Thyroid gland (tissue), 4 donors: ENCODE measurements around the gene DYRK1A.

ENCODE experiments used
- CTCF ChIP-seq, 6 experiments: fragments of 200-600 bp in 3 of 6; fragments of 450-650 bp in 3 of 6; sonication (generic) in 3 of 6; IDR thresholded peaks; one replicate each; pipeline ENCODE4 v1.5.1; 2016 to 2019; ENCODE audit warnings: antibody characterized with exemption in 6 of 6, mild to moderate bottlenecking in 2 of 6, inconsistent platforms in 1 of 6, moderate library complexity in 1 of 6
- POLR2A ChIP-seq, 2 donors: fragments of 450-650 bp; IDR thresholded peaks; one replicate each; pipeline ENCODE4 v1.6.1; 2017; ENCODE audit warnings: antibody characterized with exemption in 2 of 2, mild to moderate bottlenecking in 2 of 2, moderate library complexity in 1 of 2

GRCh38 chr21:37460196-37460595, 93.6 kb downstream of the DYRK1A start:
- TF ChIP-seq CTCF (IDR thresholded peaks at IDR 0.05) = no peak
- TF ChIP-seq POLR2A (IDR thresholded peaks at IDR 0.05) = no peak
